WTC11 (cell line): ENCODE results near the gene RASGRP2. TPM values are rescaled to one million over a fixed set of nuclear protein-coding genes. Genes with fewer than 3 reads are reported as not detected.

Experiments
- ATAC-seq: fragments of 200-7000 bp; cut with Tn5 transposase; 2 replicates; pipeline ENCODE4 v1.10.0; 2021; ENCODE audit warnings: mild to moderate bottlenecking, moderate library complexity
- CTCF ChIA-PET: fragments of 300-600 bp; sonication (Branson Sonifier 250); formaldehyde crosslinking; loops from one replicate; lab custom pipeline; 2021; ENCODE audit warnings: antibody characterized with exemption; lab: Charles Lee
- POLR2A ChIA-PET: fragments of 350-600 bp; sonication (Branson Sonifier 250); formaldehyde crosslinking; loops from one replicate; lab custom pipeline; 2021; ENCODE audit warnings: antibody characterized with exemption; lab: Charles Lee
- DNase-seq: peaks from one replicate; pipeline ENCODE4 v3.0.0; 2021; ENCODE audit warnings: low spot score
- H3K27ac Mint-ChIP-seq: 2 replicates; pipeline ENCODE4 v1.8.0; 2021; ENCODE audit warnings: mixed read lengths
- H3K27me3 Mint-ChIP-seq: 2 replicates; pipeline ENCODE4 v1.8.0; 2021; ENCODE audit warnings: low read depth, mild to moderate bottlenecking, moderate library complexity, mixed read lengths
- H3K36me3 Mint-ChIP-seq: 2 replicates; pipeline ENCODE4 v1.8.0; 2021; ENCODE audit warnings: mixed read lengths
- H3K4me1 Mint-ChIP-seq: 2 replicates; pipeline ENCODE4 v1.8.0; 2022; ENCODE audit warnings: mixed read lengths
- H3K4me3 Mint-ChIP-seq: 2 replicates; pipeline ENCODE4 v1.8.0; 2021; ENCODE audit warnings: mild to moderate bottlenecking, moderate library complexity, mixed read lengths
- H3K9me3 Mint-ChIP-seq: 2 replicates; pipeline ENCODE4 v1.8.0; 2021; ENCODE audit warnings: mixed read lengths
- ATF1 ChIP-seq: sonication (generic); formaldehyde crosslinking; IDR thresholded peaks from 2 replicates; pipeline ENCODE4 v1.8.1; 2023; ENCODE audit warnings: mild to moderate bottlenecking, moderate library complexity, missing genetic modification reagents
- ESRRA ChIP-seq: sonication (generic); formaldehyde crosslinking; IDR thresholded peaks from 2 replicates; pipeline ENCODE4 v1.8.1; 2022; ENCODE audit warnings: mild to moderate bottlenecking, missing genetic modification reagents, borderline replicate concordance
- FOXK1 ChIP-seq: sonication (generic); formaldehyde crosslinking; IDR thresholded peaks from 2 replicates; pipeline ENCODE4 v1.8.0; 2022; ENCODE audit warnings: mild to moderate bottlenecking, moderate library complexity, missing genetic modification reagents
- HMGA2 ChIP-seq: fragments of 250-450 bp; sonication (Bioruptor Pico); IDR thresholded peaks from 2 replicates; pipeline ENCODE4 v1.4.0; 2021; ENCODE audit warnings: mild to moderate bottlenecking, moderate library complexity
- NFE2L1 ChIP-seq: sonication (generic); formaldehyde crosslinking; IDR thresholded peaks from 2 replicates; pipeline ENCODE4 v1.8.1; 2023; ENCODE audit warnings: missing genetic modification reagents
- TEAD4 ChIP-seq: sonication (generic); formaldehyde crosslinking; IDR thresholded peaks from 2 replicates; pipeline ENCODE4 v1.8.0; 2022; ENCODE audit warnings: mild to moderate bottlenecking, missing genetic modification reagents
- TP53 ChIP-seq: sonication (generic); formaldehyde crosslinking; IDR thresholded peaks from 2 replicates; pipeline ENCODE4 v1.8.1; 2023; ENCODE audit warnings: mild to moderate bottlenecking, missing genetic modification reagents
- ZNF416 ChIP-seq: fragments of 250-450 bp; sonication (Bioruptor Pico); IDR thresholded peaks from 2 replicates; pipeline ENCODE4 v1.9.0; 2021; ENCODE audit warnings: mild to moderate bottlenecking, inconsistent platforms
- ZNF671 ChIP-seq: fragments of 250-450 bp; sonication (Bioruptor Pico); IDR thresholded peaks from 2 replicates; pipeline ENCODE4 v1.8.0; 2021; ENCODE audit warnings: mild to moderate bottlenecking
- total RNA-seq: library from RNA; stranded (reverse); gene quantifications from 3 replicates; pipeline ENCODE4 v1.2.3, GENCODE V29; 2021
- TF ChIP-seq, protein P1 (sequence below): sonication (generic); formaldehyde crosslinking; IDR thresholded peaks from 2 replicates; pipeline ENCODE4 v1.8.1; 2023; ENCODE audit warnings: mild to moderate bottlenecking, missing genetic modification reagents, borderline replicate concordance
- TF ChIP-seq, protein P2 (sequence below): fragments of 250-450 bp; sonication (Bioruptor Pico); IDR thresholded peaks from 2 replicates; pipeline ENCODE4 v1.9.0; 2021; ENCODE audit warnings: moderate library complexity, mild to moderate bottlenecking, inconsistent platforms, borderline replicate concordance
- TF ChIP-seq, protein P3 (sequence below): sonication (generic); formaldehyde crosslinking; IDR thresholded peaks from 2 replicates; pipeline ENCODE4 v1.8.0; 2022; ENCODE audit warnings: missing genetic modification reagents
- TF ChIP-seq, protein P4 (sequence below): sonication (generic); formaldehyde crosslinking; IDR thresholded peaks from 2 replicates; pipeline ENCODE4 v1.8.0; 2023; ENCODE audit warnings: mild to moderate bottlenecking, missing genetic modification reagents

The RASGRP2 gene
- total RNA-seq, 1 experiment from 2014 or later, result 31.9 TPM

DNA sequence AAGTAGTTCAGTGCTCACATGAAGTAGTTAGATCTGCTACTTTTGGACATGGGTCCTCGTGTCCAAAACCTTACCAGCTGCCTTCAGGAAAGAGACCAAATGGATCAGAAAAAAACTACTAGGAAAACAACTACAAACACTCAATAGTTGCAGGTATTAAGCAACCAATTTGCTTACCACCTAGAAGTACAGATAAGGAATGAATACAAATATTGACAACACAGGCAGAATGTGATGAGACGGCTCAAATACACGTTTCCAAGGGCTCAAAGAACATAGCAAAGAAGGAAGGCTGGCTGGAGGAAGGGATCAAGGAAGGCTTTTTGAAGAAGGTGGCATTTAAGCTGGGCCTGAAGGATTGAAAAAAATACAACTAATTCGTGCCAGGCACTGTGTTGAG is 62.8 kb downstream of the RASGRP2 start:
- POLR2A ChIA-PET, result interaction anchor here (0.7 kb wide), 1 partner anchor 594 kb away, joined by 4 read pairs; no protein-coding TSS in a partner anchor
- Mint-ChIP-seq H3K9me3 (no peaks in the 10 kb centered on the region), H3K27me3 (peaks cover 72% of the 10 kb centered on the region), H3K36me3 (no peaks in the 10 kb centered on the region), H3K4me3 (no peak overlapping the region), H3K4me1 (no peaks in the 10 kb centered on the region), H3K27ac (no peak overlapping the region)
- CTCF ChIA-PET, result interaction anchor here (0.7 kb wide), 1 partner anchor 232 kb away, joined by 3 read pairs; no protein-coding TSS in a partner anchor
- ATAC-seq (no peak), DNase-seq (no peak)
- TF ChIP-seq TP53 (CRISPR knock-in tag), result no peak

DNA sequence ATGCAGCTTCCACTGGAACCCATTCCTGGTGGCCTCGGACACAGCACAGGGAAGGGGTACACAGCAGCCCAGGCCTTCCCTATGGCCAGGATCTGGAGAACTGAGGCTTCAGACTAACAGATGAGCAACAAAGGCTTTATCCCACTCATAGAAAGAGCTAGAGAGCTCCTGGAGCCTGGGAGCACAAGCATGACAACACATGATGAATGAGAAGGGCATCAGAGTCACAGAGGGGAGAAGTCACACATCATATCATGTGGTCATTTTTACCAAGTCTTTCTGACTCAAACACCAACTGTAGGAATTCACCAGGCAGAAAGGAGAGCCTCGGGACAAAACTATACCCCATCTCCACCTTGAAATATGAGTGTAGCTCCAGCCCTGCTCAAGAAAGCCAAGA is 64.1 kb downstream of the RASGRP2 start:
- Mint-ChIP-seq H3K9me3 (no peaks in the 10 kb centered on the region), H3K27me3 (peaks cover 72% of the 10 kb centered on the region), H3K4me3 (no peak overlapping the region), H3K36me3 (no peaks in the 10 kb centered on the region), H3K27ac (no peak overlapping the region), H3K4me1 (no peaks in the 10 kb centered on the region)
- POLR2A ChIA-PET, result no interaction called here
- CTCF ChIA-PET, result interaction anchor here (1.3 kb wide), 1 partner anchor 9 kb away, joined by 5 read pairs; no protein-coding TSS in a partner anchor
- no peak for DNase-seq
- TF ChIP-seq NFE2L1, result no peak
- TF ChIP-seq, protein P1, sequence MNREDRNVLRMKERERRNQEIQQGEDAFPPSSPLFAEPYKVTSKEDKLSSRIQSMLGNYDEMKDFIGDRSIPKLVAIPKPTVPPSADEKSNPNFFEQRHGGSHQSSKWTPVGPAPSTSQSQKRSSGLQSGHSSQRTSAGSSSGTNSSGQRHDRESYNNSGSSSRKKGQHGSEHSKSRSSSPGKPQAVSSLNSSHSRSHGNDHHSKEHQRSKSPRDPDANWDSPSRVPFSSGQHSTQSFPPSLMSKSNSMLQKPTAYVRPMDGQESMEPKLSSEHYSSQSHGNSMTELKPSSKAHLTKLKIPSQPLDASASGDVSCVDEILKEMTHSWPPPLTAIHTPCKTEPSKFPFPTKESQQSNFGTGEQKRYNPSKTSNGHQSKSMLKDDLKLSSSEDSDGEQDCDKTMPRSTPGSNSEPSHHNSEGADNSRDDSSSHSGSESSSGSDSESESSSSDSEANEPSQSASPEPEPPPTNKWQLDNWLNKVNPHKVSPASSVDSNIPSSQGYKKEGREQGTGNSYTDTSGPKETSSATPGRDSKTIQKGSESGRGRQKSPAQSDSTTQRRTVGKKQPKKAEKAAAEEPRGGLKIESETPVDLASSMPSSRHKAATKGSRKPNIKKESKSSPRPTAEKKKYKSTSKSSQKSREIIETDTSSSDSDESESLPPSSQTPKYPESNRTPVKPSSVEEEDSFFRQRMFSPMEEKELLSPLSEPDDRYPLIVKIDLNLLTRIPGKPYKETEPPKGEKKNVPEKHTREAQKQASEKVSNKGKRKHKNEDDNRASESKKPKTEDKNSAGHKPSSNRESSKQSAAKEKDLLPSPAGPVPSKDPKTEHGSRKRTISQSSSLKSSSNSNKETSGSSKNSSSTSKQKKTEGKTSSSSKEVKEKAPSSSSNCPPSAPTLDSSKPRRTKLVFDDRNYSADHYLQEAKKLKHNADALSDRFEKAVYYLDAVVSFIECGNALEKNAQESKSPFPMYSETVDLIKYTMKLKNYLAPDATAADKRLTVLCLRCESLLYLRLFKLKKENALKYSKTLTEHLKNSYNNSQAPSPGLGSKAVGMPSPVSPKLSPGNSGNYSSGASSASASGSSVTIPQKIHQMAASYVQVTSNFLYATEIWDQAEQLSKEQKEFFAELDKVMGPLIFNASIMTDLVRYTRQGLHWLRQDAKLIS (CRISPR knock-in tag), result no peak
- TF ChIP-seq ZNF671 (CRISPR knock-in tag), result no peak
- no peak for TF ChIP-seq ESRRA (CRISPR knock-in tag)
- no peak for TF ChIP-seq TP53 (CRISPR knock-in tag)
- no peak for TF ChIP-seq ZNF416 (CRISPR knock-in tag)
- TF ChIP-seq TEAD4, result no peak
- no peak for TF ChIP-seq HMGA2
- TF ChIP-seq, protein P2, sequence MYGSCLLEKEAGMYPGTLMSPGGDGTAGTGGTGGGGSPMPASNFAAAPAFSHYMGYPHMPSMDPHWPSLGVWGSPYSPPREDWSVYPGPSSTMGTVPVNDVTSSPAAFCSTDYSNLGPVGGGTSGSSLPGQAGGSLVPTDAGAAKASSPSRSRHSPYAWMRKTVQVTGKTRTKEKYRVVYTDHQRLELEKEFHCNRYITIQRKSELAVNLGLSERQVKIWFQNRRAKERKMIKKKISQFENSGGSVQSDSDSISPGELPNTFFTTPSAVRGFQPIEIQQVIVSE, result no peak
- TF ChIP-seq FOXK1, result no peak
- no peak for TF ChIP-seq ATF1 (CRISPR knock-in tag)
- TF ChIP-seq, protein P3, sequence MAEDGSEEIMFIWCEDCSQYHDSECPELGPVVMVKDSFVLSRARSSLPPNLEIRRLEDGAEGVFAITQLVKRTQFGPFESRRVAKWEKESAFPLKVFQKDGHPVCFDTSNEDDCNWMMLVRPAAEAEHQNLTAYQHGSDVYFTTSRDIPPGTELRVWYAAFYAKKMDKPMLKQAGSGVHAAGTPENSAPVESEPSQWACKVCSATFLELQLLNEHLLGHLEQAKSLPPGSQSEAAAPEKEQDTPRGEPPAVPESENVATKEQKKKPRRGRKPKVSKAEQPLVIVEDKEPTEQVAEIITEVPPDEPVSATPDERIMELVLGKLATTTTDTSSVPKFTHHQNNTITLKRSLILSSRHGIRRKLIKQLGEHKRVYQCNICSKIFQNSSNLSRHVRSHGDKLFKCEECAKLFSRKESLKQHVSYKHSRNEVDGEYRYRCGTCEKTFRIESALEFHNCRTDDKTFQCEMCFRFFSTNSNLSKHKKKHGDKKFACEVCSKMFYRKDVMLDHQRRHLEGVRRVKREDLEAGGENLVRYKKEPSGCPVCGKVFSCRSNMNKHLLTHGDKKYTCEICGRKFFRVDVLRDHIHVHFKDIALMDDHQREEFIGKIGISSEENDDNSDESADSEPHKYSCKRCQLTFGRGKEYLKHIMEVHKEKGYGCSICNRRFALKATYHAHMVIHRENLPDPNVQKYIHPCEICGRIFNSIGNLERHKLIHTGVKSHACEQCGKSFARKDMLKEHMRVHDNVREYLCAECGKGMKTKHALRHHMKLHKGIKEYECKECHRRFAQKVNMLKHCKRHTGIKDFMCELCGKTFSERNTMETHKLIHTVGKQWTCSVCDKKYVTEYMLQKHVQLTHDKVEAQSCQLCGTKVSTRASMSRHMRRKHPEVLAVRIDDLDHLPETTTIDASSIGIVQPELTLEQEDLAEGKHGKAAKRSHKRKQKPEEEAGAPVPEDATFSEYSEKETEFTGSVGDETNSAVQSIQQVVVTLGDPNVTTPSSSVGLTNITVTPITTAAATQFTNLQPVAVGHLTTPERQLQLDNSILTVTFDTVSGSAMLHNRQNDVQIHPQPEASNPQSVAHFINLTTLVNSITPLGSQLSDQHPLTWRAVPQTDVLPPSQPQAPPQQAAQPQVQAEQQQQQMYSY (CRISPR knock-in tag), result no peak
- TF ChIP-seq, protein P4, sequence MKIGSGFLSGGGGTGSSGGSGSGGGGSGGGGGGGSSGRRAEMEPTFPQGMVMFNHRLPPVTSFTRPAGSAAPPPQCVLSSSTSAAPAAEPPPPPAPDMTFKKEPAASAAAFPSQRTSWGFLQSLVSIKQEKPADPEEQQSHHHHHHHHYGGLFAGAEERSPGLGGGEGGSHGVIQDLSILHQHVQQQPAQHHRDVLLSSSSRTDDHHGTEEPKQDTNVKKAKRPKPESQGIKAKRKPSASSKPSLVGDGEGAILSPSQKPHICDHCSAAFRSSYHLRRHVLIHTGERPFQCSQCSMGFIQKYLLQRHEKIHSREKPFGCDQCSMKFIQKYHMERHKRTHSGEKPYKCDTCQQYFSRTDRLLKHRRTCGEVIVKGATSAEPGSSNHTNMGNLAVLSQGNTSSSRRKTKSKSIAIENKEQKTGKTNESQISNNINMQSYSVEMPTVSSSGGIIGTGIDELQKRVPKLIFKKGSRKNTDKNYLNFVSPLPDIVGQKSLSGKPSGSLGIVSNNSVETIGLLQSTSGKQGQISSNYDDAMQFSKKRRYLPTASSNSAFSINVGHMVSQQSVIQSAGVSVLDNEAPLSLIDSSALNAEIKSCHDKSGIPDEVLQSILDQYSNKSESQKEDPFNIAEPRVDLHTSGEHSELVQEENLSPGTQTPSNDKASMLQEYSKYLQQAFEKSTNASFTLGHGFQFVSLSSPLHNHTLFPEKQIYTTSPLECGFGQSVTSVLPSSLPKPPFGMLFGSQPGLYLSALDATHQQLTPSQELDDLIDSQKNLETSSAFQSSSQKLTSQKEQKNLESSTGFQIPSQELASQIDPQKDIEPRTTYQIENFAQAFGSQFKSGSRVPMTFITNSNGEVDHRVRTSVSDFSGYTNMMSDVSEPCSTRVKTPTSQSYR (CRISPR knock-in tag), result no peak
- no peak for ATAC-seq
